ENCODE results near the gene RNASE3.

GRCh38 chr14:20907214-20907613, 16.0 kb downstream of the RNASE3 start:
- TF ChIP-seq CTCF (IDR thresholded peaks at IDR 0.05) (no peak), POLR2A (IDR thresholded peaks at IDR 0.05) (no peak)

All from uterus (tissue), 2 donors.